ENCODE results near the gene DOHH. TPM values are rescaled to one million over a fixed set of nuclear protein-coding genes. Genes with fewer than 3 reads are reported as not detected.
A peak's percentile ranks its signal among the peaks of the same experiment; 100 is the strongest.

The DOHH gene
- polyA plus RNA-seq, 2 of the 4 experiments (the other 2 are of a cell fraction) = 4.6 to 13.3 TPM

DNA sequence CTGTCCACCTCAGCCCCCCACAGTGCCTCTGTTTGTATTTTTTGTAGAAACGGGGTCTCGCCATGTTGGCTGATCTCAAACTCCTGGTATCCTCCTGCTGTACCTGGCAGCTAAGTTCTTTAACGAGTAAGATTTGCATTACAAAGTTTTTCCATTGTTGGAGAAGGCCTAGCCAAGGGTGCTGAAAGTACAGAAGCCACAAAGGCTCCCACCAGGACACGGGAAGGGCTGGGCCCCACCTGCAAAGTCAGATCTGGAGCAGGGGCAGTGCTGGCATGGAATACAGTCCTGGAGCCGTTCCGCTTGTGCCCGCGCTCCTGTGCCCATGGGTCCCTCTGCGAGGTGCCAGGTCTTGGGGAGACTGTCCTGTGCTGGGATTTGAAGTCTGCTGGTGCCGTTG is 17.8 kb upstream of the DOHH start (continued):
- TF ChIP-seq FOXS1 (CRISPR knock-in tag; IDR thresholded peaks at IDR 0.05) (no peak), TP53 (CRISPR knock-in tag; IDR thresholded peaks at IDR 0.05) (no peak), HOXA7 (CRISPR knock-in tag; IDR thresholded peaks at IDR 0.05) (no peak), FOSL2 (IDR thresholded peaks at IDR 0.05) (no peak), FOSL2 (CRISPR knock-in tag; IDR thresholded peaks at IDR 0.05) (no peak)
- TF ChIP-seq, protein P1, sequence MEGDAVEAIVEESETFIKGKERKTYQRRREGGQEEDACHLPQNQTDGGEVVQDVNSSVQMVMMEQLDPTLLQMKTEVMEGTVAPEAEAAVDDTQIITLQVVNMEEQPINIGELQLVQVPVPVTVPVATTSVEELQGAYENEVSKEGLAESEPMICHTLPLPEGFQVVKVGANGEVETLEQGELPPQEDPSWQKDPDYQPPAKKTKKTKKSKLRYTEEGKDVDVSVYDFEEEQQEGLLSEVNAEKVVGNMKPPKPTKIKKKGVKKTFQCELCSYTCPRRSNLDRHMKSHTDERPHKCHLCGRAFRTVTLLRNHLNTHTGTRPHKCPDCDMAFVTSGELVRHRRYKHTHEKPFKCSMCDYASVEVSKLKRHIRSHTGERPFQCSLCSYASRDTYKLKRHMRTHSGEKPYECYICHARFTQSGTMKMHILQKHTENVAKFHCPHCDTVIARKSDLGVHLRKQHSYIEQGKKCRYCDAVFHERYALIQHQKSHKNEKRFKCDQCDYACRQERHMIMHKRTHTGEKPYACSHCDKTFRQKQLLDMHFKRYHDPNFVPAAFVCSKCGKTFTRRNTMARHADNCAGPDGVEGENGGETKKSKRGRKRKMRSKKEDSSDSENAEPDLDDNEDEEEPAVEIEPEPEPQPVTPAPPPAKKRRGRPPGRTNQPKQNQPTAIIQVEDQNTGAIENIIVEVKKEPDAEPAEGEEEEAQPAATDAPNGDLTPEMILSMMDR (IDR thresholded peaks at IDR 0.05) = no peak

DNA sequence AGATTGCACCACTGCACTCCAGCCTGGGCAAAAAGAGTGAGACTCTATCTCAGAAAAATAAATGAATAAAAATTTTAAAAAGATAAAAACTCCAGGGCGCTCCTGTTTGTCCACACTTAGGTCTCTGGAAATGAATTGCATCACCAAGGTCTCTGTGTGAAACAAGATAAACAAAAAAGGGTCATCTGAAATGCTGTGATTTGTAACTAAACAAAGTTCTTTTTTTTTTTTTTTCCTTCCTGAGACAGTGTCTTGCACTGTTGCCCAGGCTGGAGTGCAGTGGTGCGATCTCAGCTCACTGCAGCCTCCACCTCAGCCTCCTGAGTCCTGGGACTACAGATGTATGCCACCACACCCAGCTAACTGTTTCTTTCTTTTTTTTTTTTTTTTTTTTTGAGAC is 17.2 kb upstream of the DOHH start:
- 91% methylated on average over 2 of the region's 2 CpGs for WGBS (ENCODE audit: missing lambda C conversion rate)
- ChIA-PET POLR2A (interaction anchor here (0.6 kb wide), 1 partner anchor 478 kb away, joined by 3 read pairs; no protein-coding TSS in a partner anchor), CTCF (interaction anchor here (1.0 to 3.2 kb wide), 5 partner anchors 11 to 68 kb away, joined by 3 to 12 read pairs (median 3); partner anchors contain the start of gene GIPC3)
- ATAC-seq (no peak), DNase-seq (ENCODE audit: low read depth in 1 of 2, low spot score in 1 of 2) (no peak), FAIRE-seq (no peak)
- no peaks in the 10 kb centered on the region for H3K9me3 ChIP-seq
- TF ChIP-seq RARB (CRISPR knock-in tag; IDR thresholded peaks at IDR 0.05) (no peak), CHD2 (IDR thresholded peaks at IDR 0.05; ENCODE audit: low read length, partially characterized antibody) (no peak), NPAS2 (CRISPR knock-in tag; IDR thresholded peaks at IDR 0.05; ENCODE audit: borderline replicate concordance) (no peak), HOXB5 (CRISPR knock-in tag; IDR thresholded peaks at IDR 0.05) (no peak), KDM5A (IDR thresholded peaks at IDR 0.05) (no peak)
- TF ChIP-seq, protein P2, sequence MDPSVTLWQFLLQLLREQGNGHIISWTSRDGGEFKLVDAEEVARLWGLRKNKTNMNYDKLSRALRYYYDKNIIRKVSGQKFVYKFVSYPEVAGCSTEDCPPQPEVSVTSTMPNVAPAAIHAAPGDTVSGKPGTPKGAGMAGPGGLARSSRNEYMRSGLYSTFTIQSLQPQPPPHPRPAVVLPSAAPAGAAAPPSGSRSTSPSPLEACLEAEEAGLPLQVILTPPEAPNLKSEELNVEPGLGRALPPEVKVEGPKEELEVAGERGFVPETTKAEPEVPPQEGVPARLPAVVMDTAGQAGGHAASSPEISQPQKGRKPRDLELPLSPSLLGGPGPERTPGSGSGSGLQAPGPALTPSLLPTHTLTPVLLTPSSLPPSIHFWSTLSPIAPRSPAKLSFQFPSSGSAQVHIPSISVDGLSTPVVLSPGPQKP (IDR thresholded peaks at IDR 0.05; ENCODE audit: low read depth, low read length) = no peak
- H3K4me2 ChIP-seq = 0 out of 3 replicates have a peak overlapping the region, but pooled peaks have one; percentile 2
- no peak overlapping the region for H3K4me3 ChIP-seq
- H3K4me1 ChIP-seq = peaks cover 13% of the 10 kb centered on the region; the same call in 2 of the 3 replicates
- H3K27ac ChIP-seq = no peak overlapping the region

DNA sequence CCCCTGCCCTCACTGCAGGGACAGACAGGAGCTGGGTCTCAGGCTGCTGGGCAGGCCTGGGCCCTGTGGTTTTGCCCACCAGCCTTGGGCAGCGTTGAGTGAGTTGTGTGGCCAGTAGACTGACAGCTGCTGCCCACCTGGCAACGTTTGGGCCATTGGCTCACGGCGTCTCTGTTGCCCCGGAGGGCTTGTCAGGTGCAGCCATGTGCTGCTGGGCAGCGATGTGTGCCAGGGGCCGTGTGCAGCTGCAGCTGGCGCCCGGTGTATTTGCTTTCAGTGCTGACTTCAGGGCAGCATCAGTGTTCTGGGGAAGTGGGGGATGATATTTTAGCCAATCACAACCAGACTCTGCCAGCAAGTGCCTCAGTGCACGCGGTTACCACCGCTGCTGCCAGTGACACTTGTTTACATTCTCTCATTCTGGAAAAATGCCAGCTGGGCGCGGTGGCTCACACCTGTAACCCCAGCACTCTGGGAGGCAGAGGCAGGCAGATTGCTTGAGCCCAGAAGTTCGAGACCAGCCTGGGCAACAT is 16.3 kb upstream of the DOHH start:
- 57% methylated on average over 8 of the region's 15 CpGs for WGBS (ENCODE audit: missing lambda C conversion rate)

More for the DNA sequence above, 16.3 kb upstream of the DOHH start:
- ATAC-seq (no peak; a peak in 1 of 6 replicates), DNase-seq (ENCODE audit: low read depth in 1 of 2, low spot score in 1 of 2) (no peak), FAIRE-seq (no peak)
- H3K4me3 ChIP-seq = no peak overlapping the region
- ChIA-PET POLR2A (no interaction called here), CTCF (interaction anchor here (0.6 to 3.2 kb wide), 6 partner anchors 10 to 208 kb away, joined by 3 to 12 read pairs (median 3); no protein-coding TSS in a partner anchor)
- no peak overlapping the region for H3K4me2 ChIP-seq
- no peak overlapping the region; a peak in 1 of 6 replicates for H3K27ac ChIP-seq
- H3K4me1 ChIP-seq = peaks cover 13% of the 10 kb centered on the region; the same call in 2 of the 3 replicates
- no peaks in the 10 kb centered on the region for H3K9me3 ChIP-seq
- TF ChIP-seq HDAC2 (IDR thresholded peaks at IDR 0.05) (no peak), EHMT2 (IDR thresholded peaks at IDR 0.05; ENCODE audit: low read depth) (no peak), CBX2 (IDR thresholded peaks at IDR 0.05; ENCODE audit: borderline replicate concordance, low read depth) (no peak)
- TF ChIP-seq, protein P3, sequence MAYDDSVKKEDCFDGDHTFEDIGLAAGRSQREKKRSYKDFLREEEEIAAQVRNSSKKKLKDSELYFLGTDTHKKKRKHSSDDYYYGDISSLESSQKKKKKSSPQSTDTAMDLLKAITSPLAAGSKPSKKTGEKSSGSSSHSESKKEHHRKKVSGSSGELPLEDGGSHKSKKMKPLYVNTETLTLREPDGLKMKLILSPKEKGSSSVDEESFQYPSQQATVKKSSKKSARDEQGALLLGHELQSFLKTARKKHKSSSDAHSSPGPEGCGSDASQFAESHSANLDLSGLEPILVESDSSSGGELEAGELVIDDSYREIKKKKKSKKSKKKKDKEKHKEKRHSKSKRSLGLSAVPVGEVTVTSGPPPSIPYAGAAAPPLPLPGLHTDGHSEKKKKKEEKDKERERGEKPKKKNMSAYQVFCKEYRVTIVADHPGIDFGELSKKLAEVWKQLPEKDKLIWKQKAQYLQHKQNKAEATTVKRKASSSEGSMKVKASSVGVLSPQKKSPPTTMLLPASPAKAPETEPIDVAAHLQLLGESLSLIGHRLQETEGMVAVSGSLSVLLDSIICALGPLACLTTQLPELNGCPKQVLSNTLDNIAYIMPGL (CRISPR knock-in tag; IDR thresholded peaks at IDR 0.05; ENCODE audit: borderline replicate concordance) = no peak

Data from A549 (cell line).